Transverse colon (tissue), 4 donors: ENCODE data around the gene PGAM2. TPM values are rescaled to one million over a fixed set of nuclear protein-coding genes. Genes with fewer than 3 reads are reported as not detected.
A peak's percentile ranks its signal among the peaks of the same experiment; 100 is the strongest.

Experiments used
- DNase-seq: peaks from one replicate; pipeline ENCODE4 v3.0.0-alpha.2; 2019
- H3K27ac ChIP-seq, 4 donors: fragments of 200-600 bp; sonication (generic); 2 replicates each; pipeline ENCODE4 v1.5.1; 2016 to 2018; ENCODE audit warnings: inconsistent platforms in 4 of 4
- H3K27me3 ChIP-seq: fragments of 200-600 bp; sonication (generic); 2 replicates; pipeline ENCODE4 v1.5.1; 2017; ENCODE audit warnings: inconsistent platforms
- H3K36me3 ChIP-seq, 4 donors: fragments of 200-600 bp; sonication (generic); 2 replicates each; pipeline ENCODE4 v1.5.1; 2017 to 2019; ENCODE audit warnings: inconsistent platforms in 4 of 4
- H3K4me1 ChIP-seq, 4 donors: fragments of 200-600 bp; sonication (generic); 2 replicates each; pipeline ENCODE4 v1.5.1; 2017 to 2020; ENCODE audit warnings: inconsistent platforms in 4 of 4
- H3K4me3 ChIP-seq, 4 donors: fragments of 200-600 bp; sonication (generic); 1 replicate in 1 of 4; 2 replicates in 3 of 4; pipeline versions ENCODE4 v1.5.1 to v1.6.1; 2017 to 2019; ENCODE audit warnings: inconsistent platforms in 4 of 4
- H3K9me3 ChIP-seq, 2 donors: fragments of 200-600 bp; sonication (generic); 2 replicates each; pipeline ENCODE4 v1.5.1; 2017 to 2019; ENCODE audit warnings: inconsistent platforms in 2 of 2
- CTCF ChIP-seq, 5 experiments: fragments of 200-600 bp in 3 of 5; fragments of 450-650 bp in 2 of 5; sonication (generic) in 3 of 5; IDR thresholded peaks; 1 replicate in 2 of 5; 2 replicates in 3 of 5; pipeline ENCODE4 v1.5.1; 2016 to 2017; ENCODE audit warnings: antibody characterized with exemption in 5 of 5, inconsistent platforms in 3 of 5, mild to moderate bottlenecking in 2 of 5, moderate library complexity in 1 of 5
- EP300 ChIP-seq: sonication (generic); formaldehyde crosslinking; IDR thresholded peaks from one replicate; pipeline ENCODE4 v1.6.1; 2017; ENCODE audit warnings: antibody characterized with exemption, low read depth
- POLR2A ChIP-seq: fragments of 450-650 bp; IDR thresholded peaks from one replicate; pipeline ENCODE4 v1.6.1; 2016; ENCODE audit warnings: antibody characterized with exemption, mild to moderate bottlenecking, moderate library complexity
- POLR2AphosphoS5 ChIP-seq, 3 donors: sonication (generic); formaldehyde crosslinking; IDR thresholded peaks; one replicate each; pipeline ENCODE4 v1.6.1; 2016; ENCODE audit warnings: antibody characterized with exemption in 3 of 3
- WGBS, 2 donors: methylation state at CpG; one replicate each; pipeline ENCODE4 v1.1.5; 2018; ENCODE audit warnings: low coverage in 1 of 2; 5-methylcytosine and 5-hydroxymethylcytosine counted together
- in situ Hi-C, 4 donors: fragments of 200-750 bp; cut with MboI; loops; one replicate each; pipeline versions ENCODE4 v1.15.0 to v1.15.1; 2017; ENCODE audit warnings: low sequenced_read_pairs in 3 of 4, low pct_ligation_motif_present in 1 of 4, low pct_unique_long_range_greater_than_20kb in 1 of 4
- intact Hi-C: fragments of 100-400 bp; cut with DNase I; formaldehyde crosslinking; loops from one replicate; pipeline ENCODE4 v1.15.1; 2023; ENCODE audit warnings: low total_unique reads
- total RNA-seq, 4 donors: library from RNA; depleted of rRNA; stranded (reverse); fragments of >200 nt; gene quantifications; one replicate each; pipeline ENCODE4 v1.1.0, GENCODE V29; 2016

The PGAM2 gene
- total RNA-seq, 4 donors from 2014 or later, result 9.7 TPM; not detected in 3

GRCh38 chr7:44087911-44088838, 22.8 kb upstream of the PGAM2 start:
- H3K4me3 ChIP-seq, result no peak overlapping the region
- TF ChIP-seq CTCF (IDR thresholded peaks at IDR 0.05), result no peak
- no peak for TF ChIP-seq POLR2AphosphoS5 (IDR thresholded peaks at IDR 0.05)
- no peak for TF ChIP-seq POLR2A
- no peak for TF ChIP-seq EP300
- H3K27ac ChIP-seq, result peak overlapping the region; percentile 68 to 81 (median 72)
- in situ Hi-C loops, result no loop called here
- 43 to 49% methylated on average over 4 to 20 of the region's 20 CpGs for WGBS, 2 donors
- DNase-seq, result no peak
- H3K4me1 ChIP-seq, result peaks cover 0 to 11% (median 1%) of the 10 kb centered on the region in 4 donors
- intact Hi-C loops, result no loop called here
- no peaks in the 10 kb centered on the region for H3K9me3 ChIP-seq
- no peaks in the 10 kb centered on the region for H3K36me3 ChIP-seq
- H3K27me3 ChIP-seq, result no peaks in the 10 kb centered on the region

- H3K4me3 ChIP-seq, result no peak overlapping the region
- 100% methylated on average over 3 of the region's 3 CpGs for WGBS, 2 donors
- H3K4me1 ChIP-seq, result peaks cover 0 to 14% (median 1%) of the 10 kb centered on the region in 4 donors
- intact Hi-C loops (no loop called here), in situ Hi-C loops (no loop called here)
- H3K27ac ChIP-seq, result no peak overlapping the region
- no peaks in the 10 kb centered on the region for H3K36me3 ChIP-seq
- TF ChIP-seq CTCF (IDR thresholded peaks at IDR 0.05) (no peak), POLR2A (no peak), EP300 (no peak), POLR2AphosphoS5 (IDR thresholded peaks at IDR 0.05) (no peak)
- no peak for DNase-seq
- H3K9me3 ChIP-seq, result no peaks in the 10 kb centered on the region
- no peaks in the 10 kb centered on the region for H3K27me3 ChIP-seq
Observed at GRCh38 chr7:44086627-44087026, 21.3 kb upstream of the PGAM2 start.

DNA sequence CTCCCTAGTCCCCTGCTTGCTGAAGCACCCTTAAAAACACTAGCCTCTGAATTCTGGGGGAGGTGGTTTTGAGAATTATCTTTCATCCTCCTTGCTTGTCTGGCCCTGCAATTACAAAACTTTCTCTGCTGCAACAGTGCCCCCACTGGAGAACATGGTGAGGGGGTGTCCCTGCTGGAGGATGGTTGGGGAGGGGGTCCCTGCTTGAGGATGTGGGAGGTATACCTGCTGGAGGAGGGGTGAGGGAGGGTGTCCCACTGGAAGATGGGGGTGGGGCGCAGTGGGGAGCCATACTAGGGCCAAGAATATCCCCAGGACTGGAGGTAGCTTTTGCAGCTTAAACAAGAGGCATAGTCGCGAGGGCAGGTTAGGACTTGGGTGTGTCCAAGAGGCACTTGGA, 20.2 kb upstream of the PGAM2 start:
- no peak for DNase-seq
- in situ Hi-C loops (no loop called here), intact Hi-C loops (no loop called here)
- Histone ChIP-seq H3K36me3 (no peaks in the 10 kb centered on the region), H3K9me3 (no peaks in the 10 kb centered on the region), H3K27ac (no peak overlapping the region), H3K27me3 (no peaks in the 10 kb centered on the region), H3K4me1 (peaks cover 0 to 24% (median 10%) of the 10 kb centered on the region in 4 donors), H3K4me3 (no peak overlapping the region)
- TF ChIP-seq POLR2A (no peak), POLR2AphosphoS5 (IDR thresholded peaks at IDR 0.05) (no peak), EP300 (no peak), CTCF (IDR thresholded peaks at IDR 0.05) (no peak)
- 83% methylated on average over 3 of the region's 3 CpGs; no CpG with 5 or more reads in 1 of the 2 donors for WGBS, 2 donors

- in situ Hi-C loops (no loop called here), intact Hi-C loops (no loop called here)
- DNase-seq, result no peak
- no peak overlapping the region for H3K4me3 ChIP-seq
- H3K9me3 ChIP-seq, result no peaks in the 10 kb centered on the region
- H3K36me3 ChIP-seq, result no peaks in the 10 kb centered on the region
- H3K27ac ChIP-seq, result no peak overlapping the region
- H3K4me1 ChIP-seq, result peaks cover 0 to 24% (median 10%) of the 10 kb centered on the region in 4 donors
- WGBS, 2 donors, result 89% methylated on average over 4 of the region's 4 CpGs; no CpG with 5 or more reads in 1 of the 2 donors
- H3K27me3 ChIP-seq, result no peaks in the 10 kb centered on the region
- no peak for TF ChIP-seq EP300
- TF ChIP-seq POLR2A, result no peak
- TF ChIP-seq POLR2AphosphoS5 (IDR thresholded peaks at IDR 0.05), result no peak
- TF ChIP-seq CTCF (IDR thresholded peaks at IDR 0.05), result no peak
Observed at GRCh38 chr7:44084701-44085100, 19.3 kb upstream of the PGAM2 start.
